HS-5 (cell line): ENCODE measurements around the gene HHIPL1.

Experiments used
- DNase-seq: peaks from one replicate; pipeline ENCODE4 v3.0.0-alpha.2; 2012; ENCODE audit warnings: low read depth

HHIPL1 gene

DNA sequence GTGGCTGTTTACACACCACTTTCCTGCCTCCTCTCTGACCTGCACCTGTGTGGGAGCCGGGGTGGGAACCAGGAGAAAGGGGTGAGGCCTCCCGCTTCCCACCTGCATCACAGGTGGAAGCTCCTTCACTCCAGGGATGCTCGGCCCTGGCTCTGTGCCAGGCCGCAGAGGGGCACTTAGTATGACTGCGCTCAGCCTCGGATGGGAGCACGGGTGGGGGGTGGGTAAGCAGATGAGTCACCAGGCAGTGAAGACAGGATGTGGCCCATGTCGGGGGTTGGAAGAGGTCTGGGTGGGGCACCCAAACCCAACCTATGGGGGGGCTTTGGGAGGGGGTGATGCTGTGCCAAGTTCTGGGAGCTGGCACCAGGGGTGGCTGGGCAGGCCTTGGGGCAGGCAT is 31.7 kb downstream of the HHIPL1 start:
- no peak for DNase-seq

DNA sequence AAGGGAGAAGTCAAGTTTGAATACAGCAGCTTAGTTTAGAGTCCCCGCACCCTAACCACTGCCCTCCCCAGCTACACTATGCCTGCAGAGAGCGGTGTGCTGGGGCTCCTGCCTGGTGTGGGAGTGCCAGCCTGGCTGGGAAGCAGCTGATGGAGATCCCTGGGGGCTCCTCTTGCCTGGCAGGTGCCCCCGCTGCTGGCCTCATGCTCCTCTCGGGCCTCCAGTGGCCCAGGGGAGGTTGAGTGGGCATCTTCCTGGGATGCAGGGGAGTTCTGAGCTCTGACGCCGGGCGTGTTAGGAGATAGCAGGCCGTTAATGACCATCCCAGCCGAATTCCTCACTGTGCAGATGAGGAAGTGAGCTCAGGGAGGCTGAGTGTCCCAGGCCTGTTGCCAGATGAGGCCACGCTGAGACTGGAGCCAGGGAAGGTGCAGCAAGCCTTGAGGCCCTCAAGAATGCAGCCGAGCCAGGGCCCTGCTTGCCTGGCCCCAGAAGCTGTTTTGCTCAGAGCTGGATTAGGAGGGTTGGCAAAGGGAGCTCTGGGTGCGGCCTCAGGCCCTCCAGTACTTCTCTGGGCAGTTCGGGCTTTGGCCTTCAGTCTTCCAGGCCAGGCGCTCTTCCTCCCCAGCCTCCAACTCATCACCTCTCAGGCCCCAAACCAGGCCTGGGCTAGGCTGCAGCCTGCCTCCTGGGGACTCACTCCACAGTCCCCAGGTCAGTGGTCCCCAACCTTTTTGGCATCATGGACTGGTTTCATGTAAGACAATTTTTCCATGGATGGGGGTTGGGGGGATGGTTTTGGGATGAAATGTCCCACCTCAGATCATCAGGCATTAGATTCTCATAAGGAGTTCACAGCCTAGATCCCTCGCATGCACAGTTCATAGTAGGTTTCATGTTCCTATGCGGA is 32.6 kb downstream of the HHIPL1 start:
- no peak for DNase-seq

DNA sequence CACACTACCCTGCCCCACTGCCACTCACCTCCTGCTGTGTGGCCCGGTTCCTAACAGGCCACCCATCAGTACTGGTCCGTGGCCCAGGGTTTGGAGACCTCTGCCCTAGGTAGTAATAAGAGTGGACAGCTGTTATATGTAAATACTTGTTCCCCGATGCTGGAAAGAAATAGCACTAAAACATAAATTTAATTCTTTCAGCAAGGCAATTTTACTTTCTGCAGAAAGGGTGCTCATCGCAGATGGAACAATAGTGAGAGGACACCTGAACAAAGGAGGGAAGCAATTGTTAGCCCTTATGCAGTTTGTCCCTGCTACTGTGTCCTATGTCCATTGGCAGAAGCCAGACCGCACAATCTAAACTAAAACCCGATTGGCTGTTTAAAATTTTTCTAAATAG is 33.3 kb downstream of the HHIPL1 start:
- DNase-seq = no peak

DNA sequence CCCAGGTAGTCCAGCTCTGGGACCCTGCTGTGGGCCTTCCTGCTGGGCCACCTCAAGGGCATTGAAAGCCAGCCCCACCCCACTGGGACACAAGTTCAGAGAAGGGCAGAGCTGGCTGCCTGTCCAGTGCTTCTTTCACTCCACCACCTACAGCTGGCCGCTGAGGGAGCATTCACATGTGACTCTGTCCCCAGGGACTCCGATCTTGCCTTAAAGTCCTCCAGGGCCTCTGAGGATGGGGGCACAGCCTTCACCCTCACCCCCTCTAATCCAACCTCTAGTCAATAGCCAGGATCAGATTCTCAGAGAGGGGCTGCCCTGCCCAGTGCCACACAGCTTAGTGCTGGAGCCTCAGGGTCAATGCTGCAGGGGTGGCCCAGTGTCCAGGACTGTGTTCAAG is 34.2 kb downstream of the HHIPL1 start:
- DNase-seq = no peak

DNA sequence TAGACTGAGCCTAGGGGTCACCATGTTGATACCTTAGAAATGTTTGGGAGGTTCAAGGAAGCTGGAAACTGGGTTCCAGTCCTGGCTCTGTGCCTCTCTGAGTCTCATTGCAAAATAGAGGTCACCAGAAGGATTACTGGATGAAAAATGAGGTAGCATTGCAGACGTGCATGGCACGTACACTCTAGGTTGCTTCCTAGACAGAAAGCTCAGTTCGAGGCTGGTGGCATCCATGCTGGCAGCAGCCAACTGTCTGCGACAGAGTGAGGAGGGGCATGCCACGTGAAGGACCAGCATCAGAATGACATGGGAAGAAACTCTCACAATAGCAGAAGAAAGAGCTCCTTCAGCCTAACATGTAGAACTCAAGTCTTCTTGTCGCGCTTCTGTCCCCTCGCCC is 34.6 kb downstream of the HHIPL1 start:
- no peak for DNase-seq

DNA sequence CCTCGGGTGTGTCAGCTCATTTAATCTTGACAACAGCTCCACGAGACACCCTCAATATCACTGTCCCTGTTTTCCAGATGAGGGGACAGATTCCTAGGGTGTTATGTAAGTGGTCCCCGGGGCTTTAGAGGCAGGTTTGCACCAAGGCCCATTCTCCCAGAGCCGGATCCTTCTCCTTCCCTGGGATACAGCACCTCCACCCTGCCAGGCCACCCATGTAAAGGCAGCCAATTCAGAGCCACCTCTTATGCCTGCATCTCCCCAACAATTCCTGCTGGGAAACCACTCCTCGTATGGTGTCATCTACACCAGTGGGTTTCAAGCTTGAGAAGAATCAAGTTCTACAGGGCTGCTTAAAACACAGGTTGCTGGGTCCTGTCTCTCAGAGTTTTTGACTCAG is 35.1 kb downstream of the HHIPL1 start:
- DNase-seq = no peak

DNA sequence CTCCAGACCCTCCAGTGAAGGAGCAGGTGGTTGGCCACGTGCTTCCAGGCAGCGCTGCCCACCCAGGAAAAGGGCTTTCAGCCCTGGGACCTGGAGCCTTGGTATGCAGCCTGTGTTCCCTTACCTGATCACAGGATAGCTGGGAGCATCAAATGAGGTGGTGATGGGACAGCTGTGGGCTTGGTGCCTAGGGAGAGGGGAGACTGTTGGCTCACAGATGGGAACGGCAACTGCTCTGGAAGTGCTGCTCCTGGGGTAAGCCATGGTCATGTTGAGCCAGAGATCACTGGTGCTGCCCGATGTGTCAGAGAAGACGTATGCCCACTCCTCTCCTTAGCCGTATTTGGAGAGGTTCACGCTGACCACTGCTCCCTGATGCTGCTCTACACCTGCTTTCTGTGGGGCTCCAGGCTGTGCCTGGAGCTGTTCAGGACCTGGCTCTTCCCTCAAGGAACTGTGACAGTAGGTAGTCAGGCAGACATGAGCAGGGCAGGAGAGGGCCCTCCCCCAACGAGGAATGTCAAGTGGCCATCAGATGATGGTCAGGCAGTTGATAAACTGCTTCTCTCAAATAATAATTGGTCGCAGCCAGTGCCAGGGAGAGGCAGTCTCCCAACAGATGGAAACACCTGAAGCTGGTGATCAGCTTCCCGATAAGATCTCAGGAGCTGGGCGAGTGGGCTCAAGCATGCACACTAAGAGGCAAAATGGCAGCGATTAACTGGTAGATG is 36.3 kb downstream of the HHIPL1 start:
- no peak for DNase-seq

DNA sequence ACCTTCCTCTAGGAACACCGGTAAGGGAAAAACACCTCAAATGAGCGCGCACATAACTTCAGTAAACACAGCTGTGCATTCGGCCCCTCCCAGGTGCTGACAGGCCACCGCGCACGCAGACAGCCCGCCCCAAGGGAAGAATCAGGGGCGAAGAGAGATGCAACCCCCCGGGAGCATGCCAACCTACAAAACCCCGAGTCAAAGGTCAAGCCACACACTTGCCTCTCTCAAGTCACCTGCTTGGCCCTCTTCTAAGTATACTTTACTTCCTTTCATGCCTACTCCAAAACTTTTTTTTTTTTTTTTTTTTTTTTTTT is 36.9 kb downstream of the HHIPL1 start:
- DNase-seq = no peak

DNA sequence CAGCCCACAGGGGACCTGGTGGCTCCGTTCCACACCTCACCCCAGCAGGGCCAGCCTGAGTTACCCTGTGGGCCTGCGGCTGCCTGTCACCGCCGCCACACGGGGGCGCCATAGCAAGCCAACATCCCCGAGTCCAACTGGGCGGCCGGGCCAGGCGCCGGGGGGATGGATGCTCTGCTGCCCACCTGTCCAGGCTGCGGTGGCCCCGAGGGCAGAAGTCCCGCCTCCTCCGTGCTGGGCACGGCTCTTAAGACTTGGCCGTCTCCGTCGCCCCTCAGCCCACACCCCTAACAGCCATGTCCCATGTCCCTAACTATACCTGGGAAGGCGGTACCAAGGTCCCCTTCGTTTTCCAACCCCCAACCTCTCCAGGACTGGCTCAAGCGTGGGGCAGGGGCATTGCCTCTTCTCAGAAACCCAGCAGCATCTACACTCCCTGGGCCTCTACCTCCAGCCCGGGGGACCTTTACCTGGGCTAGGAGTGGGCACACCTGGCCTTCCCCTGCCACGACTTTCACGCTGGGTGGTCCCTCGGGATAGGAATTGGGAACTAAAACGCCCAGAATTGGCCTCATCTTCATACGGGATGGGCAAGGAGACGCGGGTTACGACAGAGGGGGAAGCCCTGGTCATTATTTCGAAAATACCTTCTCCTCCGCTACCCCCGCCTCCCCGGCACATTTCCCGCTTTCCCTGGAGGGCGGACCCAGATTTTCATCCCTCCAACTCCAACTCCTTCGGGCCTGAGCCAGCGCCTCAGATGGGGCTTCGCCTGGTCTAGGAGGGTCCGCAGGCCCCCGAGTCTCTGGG is 38.1 kb downstream of the HHIPL1 start:
- DNase-seq = peak; percentile 18

DNA sequence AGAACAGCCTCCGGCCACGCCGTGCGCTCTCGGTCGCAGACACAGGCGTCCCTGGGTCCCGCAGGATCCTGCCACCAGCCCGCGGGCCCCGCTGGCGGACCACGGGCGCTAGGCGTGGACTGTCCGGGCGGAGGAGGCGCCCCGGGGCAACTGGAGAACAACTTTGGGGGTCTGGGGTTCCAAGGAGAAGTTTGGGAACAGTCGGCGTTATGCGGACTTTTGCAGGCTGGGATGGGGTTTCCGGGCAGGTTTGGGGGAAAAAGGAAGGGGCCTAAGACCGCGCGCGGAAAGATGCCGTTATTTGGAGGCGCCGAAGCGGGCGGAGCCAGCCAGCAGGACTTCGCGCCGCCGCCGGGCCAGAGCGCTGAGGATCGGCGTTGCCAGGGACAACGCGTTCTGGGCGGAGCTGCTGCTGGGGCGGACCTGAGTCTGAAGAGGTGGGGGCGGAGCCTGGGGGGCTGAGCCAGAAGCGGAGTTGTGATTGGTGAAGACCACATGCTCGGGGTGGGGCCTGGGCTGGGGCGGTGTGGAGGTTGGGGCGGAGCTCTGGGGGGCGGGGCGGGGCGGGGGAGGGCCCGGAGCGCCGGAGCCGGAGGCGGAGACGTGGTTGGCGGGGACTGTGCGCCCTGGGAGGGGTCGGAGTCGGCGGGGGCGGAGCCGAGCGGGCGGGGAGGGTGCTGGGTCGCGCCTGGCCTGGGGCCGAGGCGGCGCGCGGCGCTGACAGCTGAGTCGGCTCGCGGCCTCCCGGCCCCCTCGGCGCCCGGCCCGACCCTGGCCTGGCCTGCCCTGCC is 38.9 kb downstream of the HHIPL1 start, which contains the start of gene CYP46A1:
CYP46A1 (plus strand) TSS at position 680 of the 791 bp plus-strand sequence. CDS start 120 bp downstream, outside the sequence.
- DNase-seq = peak; percentile 92

DNA sequence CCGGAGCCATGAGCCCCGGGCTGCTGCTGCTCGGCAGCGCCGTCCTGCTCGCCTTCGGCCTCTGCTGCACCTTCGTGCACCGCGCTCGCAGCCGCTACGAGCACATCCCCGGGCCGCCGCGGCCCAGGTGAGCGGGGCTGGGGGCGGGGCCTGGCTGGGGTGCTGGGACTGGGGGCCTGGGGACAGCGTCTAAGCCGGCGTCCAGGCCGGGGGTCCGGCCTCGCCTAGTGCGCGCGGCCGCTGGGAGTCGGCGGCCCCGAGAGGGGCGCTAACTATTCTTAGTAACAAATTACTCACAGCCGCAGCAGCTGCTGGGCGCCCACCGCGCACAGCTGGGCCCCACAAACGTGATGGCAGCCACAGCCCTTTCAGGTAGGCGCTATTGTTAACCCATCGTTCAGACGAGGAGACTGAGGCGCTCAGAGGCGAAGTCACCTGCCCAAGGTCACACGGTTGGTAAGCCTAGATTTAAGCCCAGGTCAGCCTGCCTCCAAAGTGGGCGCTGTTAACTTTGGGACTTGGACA is 39.5 kb downstream of the HHIPL1 start:
- no peak for DNase-seq

DNA sequence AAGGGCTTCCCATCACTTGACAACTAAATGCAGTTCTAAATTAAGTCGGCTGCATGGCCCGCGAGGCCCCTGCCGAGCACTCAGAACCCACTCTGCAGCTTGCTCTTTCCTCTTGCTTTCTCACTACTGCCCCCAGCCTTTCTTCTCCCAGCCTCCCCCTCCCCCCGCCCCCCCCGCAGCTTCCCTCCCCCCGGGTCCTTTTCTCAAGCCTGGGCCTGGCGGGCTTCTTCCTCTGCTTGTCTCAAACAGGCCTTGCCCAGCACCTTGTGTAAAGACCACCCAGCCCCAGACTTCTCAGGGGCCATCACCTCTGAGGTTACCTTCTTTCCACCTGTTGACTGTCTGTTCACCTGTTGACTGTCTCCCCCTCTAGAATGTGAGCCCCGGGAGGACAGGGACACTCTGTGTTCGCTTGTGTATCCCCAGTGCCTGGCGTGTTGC is 40.2 kb downstream of the HHIPL1 start:
- no peak for DNase-seq

DNA sequence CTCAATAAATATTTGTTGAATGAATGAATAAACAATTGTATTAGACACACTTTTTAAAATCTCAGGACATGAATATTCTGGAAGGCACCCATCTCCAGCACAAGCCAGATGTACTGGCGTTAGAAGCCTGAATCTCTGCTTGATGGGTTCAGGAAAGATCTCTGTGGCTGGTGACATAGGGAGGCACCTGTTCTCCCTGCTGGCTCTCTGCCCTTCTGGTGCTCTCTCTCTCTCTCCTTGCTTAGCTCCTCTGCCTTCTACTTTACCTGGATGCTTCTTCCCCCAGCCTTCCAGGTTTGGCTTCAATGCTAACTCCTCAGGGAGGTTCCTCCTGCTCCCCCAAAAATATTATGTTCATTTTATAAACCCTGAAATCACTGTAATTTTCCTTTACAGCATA is 40.7 kb downstream of the HHIPL1 start:
- no peak for DNase-seq

DNA sequence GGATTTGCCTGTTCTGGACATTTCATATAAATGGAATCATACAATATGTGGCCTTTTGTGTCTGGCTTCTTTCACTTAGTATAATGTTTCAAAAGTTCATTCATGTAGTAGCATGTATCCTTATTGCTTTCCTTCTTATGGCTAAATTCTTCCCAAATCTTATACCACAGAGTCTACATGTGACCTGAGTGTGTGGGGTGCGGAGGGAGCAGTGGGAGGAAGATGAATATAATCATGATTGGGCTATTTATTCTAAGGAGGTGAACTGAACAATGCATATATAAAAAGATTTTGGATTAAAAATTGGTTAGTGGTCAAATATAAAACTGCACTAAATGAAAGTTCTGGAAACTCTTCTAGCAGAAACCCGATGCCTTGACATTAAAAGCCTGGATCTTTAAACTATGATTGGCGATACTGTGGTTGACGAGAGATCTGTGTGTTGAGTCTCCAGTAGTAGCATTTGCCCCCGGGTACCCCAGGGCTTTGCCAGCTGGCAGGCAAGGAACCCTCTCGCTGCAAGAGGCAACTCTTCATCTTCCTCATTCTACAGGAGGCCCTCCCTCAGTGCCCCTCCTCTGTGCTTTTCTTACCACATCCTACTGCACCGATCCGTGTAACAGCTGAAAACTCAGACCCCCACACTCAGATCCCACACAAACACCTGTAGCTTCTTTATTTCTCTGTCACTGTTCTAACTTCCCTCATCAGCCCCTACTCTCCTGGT is 41.8 kb downstream of the HHIPL1 start:
- no peak for DNase-seq

DNA sequence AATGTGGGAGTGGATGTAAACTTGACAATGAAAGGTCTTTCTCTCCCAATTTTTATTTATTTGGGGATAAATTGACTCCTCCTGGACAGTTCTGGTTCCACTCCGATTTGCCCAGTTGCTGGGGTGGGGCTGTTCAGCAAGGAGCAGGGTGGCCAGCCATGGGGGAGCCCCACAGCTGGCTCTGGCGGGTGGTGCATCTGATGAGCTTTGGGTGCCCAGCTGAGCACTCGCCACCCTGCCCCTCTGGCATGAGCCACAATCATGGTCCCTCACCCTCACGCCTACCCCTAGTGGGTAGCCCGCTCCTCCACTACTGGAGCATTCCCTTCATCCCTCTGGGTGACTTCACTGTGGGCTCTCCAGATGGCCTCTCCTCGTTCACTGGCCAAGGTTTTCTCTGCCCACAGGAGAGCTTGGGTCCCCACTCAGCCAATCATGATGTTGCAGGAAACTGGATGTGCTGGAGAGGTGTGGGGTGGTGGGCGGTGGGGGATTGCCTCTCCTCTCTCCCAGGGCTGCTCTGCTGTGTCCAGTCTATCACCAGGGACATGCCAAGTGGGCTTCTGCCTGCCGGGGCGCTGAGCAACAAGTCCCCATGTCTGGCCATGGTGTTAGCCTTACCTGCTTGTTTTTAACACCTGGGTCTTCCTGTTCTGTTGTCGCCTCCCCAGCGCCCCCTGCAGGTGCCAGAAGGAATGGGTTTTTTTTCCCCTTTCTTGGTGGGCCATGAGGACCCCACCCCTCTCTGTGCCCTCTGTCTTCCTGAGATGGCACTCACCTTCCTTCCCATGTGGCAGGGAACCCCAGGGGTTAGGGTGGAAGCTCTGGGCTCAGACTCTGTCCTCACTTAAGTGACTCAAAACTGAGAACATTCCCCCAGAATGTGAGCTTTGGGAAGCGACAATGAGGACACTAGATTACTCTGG is 42.6 kb downstream of the HHIPL1 start:
- DNase-seq = no peak

DNA sequence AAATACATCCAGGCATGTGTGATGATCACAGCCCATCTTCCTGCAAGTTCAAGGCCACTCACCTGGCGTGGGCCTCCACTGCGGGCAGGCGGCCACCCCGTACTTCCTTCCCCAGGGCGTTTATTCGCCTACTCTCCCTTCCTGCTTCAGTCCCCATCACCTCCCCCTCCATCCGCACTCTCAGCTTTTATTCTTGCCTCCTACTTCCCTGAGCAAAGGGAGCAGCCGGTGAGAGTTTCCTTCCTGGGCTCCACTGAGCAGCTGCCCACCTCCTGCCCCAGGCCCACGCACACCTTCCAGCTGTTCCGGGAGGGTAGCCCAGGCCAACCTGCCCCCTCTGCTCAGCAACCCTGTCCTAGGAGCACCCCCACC is 43.3 kb downstream of the HHIPL1 start:
- DNase-seq = no peak

DNA sequence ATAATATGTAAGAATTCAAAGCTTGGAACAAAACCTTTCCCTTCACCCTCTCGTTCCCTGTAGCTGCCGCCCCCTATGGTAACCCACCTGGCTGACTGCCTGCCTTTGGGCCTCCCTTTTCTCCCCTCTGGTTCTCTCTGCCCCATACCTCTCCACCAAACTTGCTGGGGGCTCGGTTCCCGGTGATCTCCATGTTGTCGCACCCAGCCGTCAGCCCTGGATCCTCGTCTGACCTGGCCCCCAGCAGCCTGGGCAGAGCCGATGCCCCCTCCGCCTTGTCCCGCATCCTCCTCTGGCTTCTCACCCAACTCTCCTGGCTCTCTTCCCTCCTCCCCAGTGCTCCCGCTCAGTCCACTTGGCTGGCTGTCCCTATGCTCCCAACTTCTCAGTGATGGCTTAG is 43.7 kb downstream of the HHIPL1 start:
- no peak for DNase-seq

DNA sequence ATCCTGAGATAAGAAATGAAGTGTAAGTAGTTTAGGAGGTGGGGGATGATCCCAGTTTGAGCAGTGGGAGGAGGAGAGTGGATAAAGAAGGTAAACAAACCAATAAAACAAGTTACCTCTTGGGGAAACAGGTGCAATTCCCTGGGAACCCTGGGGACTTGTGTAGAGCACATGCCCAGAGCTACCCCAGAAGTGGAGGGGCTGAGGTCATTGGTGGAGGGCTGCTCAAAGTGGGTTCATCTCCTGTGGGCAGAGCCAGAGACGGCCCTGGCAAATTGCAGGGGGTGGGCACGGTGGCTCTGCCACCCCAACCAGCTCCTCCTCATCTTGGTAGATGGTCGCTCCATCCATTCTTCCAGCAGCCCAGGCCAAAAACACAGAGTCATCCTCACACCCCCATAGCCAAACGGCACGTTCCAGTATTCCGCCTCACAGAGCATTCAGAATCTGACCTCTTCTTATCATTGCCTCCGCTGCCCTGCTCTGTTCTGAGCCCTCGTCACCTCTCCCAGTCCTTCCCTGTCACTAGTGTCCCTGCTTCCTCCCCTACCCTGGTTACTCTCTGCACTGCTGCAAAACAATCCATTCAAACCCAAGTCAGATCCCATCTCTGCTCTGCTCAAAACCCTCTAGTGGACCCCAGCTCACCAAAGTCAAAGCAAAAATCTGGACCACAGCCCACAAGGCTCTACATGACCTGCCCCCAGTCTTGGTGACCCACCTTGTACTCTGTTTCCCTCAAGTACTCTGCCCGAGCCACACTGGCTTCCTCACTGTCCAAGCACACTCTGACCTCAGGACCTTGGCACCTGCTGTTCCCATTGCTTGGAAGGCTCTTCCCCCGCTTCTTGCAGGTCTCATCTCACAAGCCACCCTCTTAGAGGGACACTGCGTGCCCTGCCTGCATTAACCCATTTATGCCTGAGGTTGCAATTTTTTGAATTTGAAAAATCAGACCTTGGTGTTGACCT is 44.6 kb downstream of the HHIPL1 start:
- no peak for DNase-seq

DNA sequence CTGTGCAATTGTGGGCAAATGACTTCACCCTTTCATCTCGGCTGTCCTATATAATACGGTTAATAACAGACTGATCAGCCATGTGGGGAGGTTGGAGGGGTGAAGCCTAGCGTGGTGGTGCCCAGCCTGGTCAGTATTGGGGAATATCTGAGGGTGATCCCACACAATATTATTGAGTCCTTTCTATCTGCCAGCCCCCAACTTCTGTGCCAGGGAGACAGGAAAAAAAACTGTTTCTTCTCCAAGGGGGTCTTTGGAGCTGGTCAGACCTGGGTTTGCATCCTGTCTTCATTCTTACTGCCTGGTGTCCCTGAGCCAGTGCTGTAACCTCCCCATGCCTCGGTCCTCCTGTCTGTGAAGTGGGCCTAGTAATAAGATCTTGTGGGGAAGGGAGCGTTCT is 45.7 kb downstream of the HHIPL1 start:
- DNase-seq = no peak
